DND-41 (cell line): ENCODE measurements around the gene PRKAB1.

ENCODE experiments used
- ATAC-seq: fragments of 200-7000 bp; cut with Tn5 transposase; 3 replicates; pipeline ENCODE4 v1.9.1; 2021; ENCODE audit warnings: low read depth; ENCODE audit not compliant: insufficient read depth
- DNase-seq: peaks from one replicate; pipeline ENCODE4 v3.0.0-alpha.2; 2020
- H2AFZ ChIP-seq: 2 replicates; pipeline ENCODE4 v1.6.0; 2012; ENCODE audit warnings: low read depth, low read length
- H3K27ac ChIP-seq: 2 replicates; pipeline ENCODE4 v1.5.1; 2012; ENCODE audit warnings: low read length, inconsistent platforms
- H3K27me3 ChIP-seq: fragments of 200-600 bp; sonication (generic); 2 replicates; pipeline ENCODE4 v1.6.0; 2012; ENCODE audit warnings: low read length, mild to moderate bottlenecking, inconsistent platforms; ENCODE audit not compliant: insufficient read depth, poor library complexity
- H3K36me3 ChIP-seq: 2 replicates; pipeline ENCODE4 v1.5.1; 2012; ENCODE audit warnings: low read length, inconsistent platforms; ENCODE audit not compliant: insufficient read depth
- H3K4me1 ChIP-seq: 2 replicates; pipeline ENCODE4 v1.5.1; 2012; ENCODE audit warnings: mild to moderate bottlenecking, low read length; ENCODE audit not compliant: insufficient read depth
- H3K4me2 ChIP-seq: 2 replicates; pipeline ENCODE4 v1.6.0; 2012; ENCODE audit warnings: mild to moderate bottlenecking, moderate library complexity, low read length, inconsistent platforms; ENCODE audit not compliant: insufficient read depth
- H3K4me3 ChIP-seq, 2 experiments: fragments of 200-600 bp in 1 of 2; shearing (Covaris generic) in 1 of 2; 2 replicates each; pipeline ENCODE4 v1.5.1; 2012 to 2016; ENCODE audit warnings: inconsistent platforms in 2 of 2, low read length in 2 of 2, mild to moderate bottlenecking in 2 of 2, low read depth in 1 of 2, moderate library complexity in 1 of 2
- H3K79me2 ChIP-seq: 2 replicates; pipeline ENCODE4 v1.6.0; 2012; ENCODE audit warnings: low read length, inconsistent platforms; ENCODE audit not compliant: insufficient read depth
- H3K9ac ChIP-seq: 2 replicates; pipeline ENCODE4 v1.6.0; 2012; ENCODE audit warnings: low read depth, mild to moderate bottlenecking, inconsistent platforms, low read length, moderate library complexity
- H3K9me3 ChIP-seq: 2 replicates; pipeline ENCODE4 v1.5.1; 2012; ENCODE audit warnings: low read length, moderate library complexity, mild to moderate bottlenecking, inconsistent platforms; ENCODE audit not compliant: insufficient read depth, severe bottlenecking
- H4K20me1 ChIP-seq: 2 replicates; pipeline ENCODE4 v1.6.0; 2012; ENCODE audit warnings: low read length; ENCODE audit not compliant: insufficient read depth
- CTCF ChIP-seq: IDR thresholded peaks from 2 replicates; pipeline ENCODE4 v1.5.1; 2012; ENCODE audit warnings: borderline replicate concordance, low read length, moderate library complexity, mild to moderate bottlenecking; ENCODE audit not compliant: poor library complexity, severe bottlenecking; ENCODE audit errors: extremely low read depth
- EZH2 ChIP-seq: IDR thresholded peaks from 3 replicates; pipeline ENCODE4 v1.6.1; 2012; ENCODE audit warnings: borderline replicate concordance, low read depth, mild to moderate bottlenecking, moderate library complexity, low read length, inconsistent platforms; ENCODE audit not compliant: severe bottlenecking

PRKAB1 gene

GRCh38 chr12:119683816-119684215, 15.9 kb downstream of the PRKAB1 start:
- TF ChIP-seq CTCF (no peak), EZH2 (no peak)
- ATAC-seq (no peak), DNase-seq (no peak)
- no peak overlapping the region for H3K4me3 ChIP-seq
- no peak overlapping the region for H3K9ac ChIP-seq
- H3K27me3 ChIP-seq: no peaks in the 10 kb centered on the region
- H3K27ac ChIP-seq: no peak overlapping the region
- H3K9me3 ChIP-seq: no peaks in the 10 kb centered on the region
- H3K36me3 ChIP-seq: peaks cover 68% of the 10 kb centered on the region
- H3K4me2 ChIP-seq: no peak overlapping the region
- H4K20me1 ChIP-seq: 0 out of 2 replicates have a peak, but pooled peaks cover 4% of the 10 kb centered on the region
- no peaks in the 10 kb centered on the region for H3K4me1 ChIP-seq
- H3K79me2 ChIP-seq: no peaks in the 10 kb centered on the region
- no peak overlapping the region for H2AFZ ChIP-seq

GRCh38 chr12:119684711-119685369, 16.9 kb downstream of the PRKAB1 start:
- Histone ChIP-seq H3K9ac (no peak overlapping the region), H2AFZ (no peak overlapping the region), H3K27me3 (no peaks in the 10 kb centered on the region), H3K36me3 (peaks cover 66% of the 10 kb centered on the region), H3K9me3 (no peaks in the 10 kb centered on the region), H3K4me2 (no peak overlapping the region), H3K79me2 (no peaks in the 10 kb centered on the region), H3K27ac (no peak overlapping the region), H3K4me1 (no peaks in the 10 kb centered on the region), H4K20me1 (0 out of 2 replicates have a peak, but pooled peaks cover under 1% of the 10 kb centered on the region), H3K4me3 (no peak overlapping the region)
- ATAC-seq: no peak
- DNase-seq: no peak
- TF ChIP-seq CTCF (no peak), EZH2 (no peak)

DNA sequence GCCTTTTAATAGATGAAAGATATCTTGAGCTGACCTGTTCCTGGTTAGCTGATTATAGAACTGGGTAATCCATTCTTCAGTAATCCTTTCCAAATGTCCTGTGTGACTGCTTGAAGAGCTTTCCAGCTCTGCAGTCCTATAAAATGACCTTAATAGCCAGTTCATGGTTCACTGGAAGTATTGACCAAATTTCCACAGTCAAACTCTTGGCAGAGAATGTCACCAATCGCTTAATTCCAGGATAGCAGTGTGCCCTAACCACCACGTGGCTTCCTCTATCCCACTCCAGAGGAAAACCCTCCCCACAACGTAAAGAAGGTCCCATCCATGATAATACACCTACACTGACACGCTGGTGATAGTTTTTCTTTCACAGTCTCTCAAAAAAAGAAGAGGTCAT, 17.4 kb downstream of the PRKAB1 start:
- Histone ChIP-seq H3K4me1 (no peaks in the 10 kb centered on the region), H3K9me3 (no peaks in the 10 kb centered on the region), H4K20me1 (no peaks in the 10 kb centered on the region), H3K27ac (no peak overlapping the region), H2AFZ (no peak overlapping the region), H3K36me3 (peaks cover 66% of the 10 kb centered on the region), H3K4me2 (no peak overlapping the region), H3K9ac (no peak overlapping the region), H3K79me2 (no peaks in the 10 kb centered on the region), H3K27me3 (no peaks in the 10 kb centered on the region), H3K4me3 (no peak overlapping the region)
- ATAC-seq (no peak), DNase-seq (no peak)
- no peak for TF ChIP-seq CTCF
- no peak for TF ChIP-seq EZH2
